Putamen (tissue), 1 donor: ENCODE measurements around the gene LY86.

Source experiments
- DNase-seq: peaks from one replicate; pipeline ENCODE4 v3.0.0-alpha.2; 2016; ENCODE audit warnings: low spot score

LY86 gene

GRCh38 chr6:6682225-6682624 is 93.7 kb downstream of the LY86 start:
- DNase-seq = no peak

GRCh38 chr6:6683969-6684833 is 95.7 kb downstream of the LY86 start:
- no peak for DNase-seq

GRCh38 chr6:6685249-6686040 is 96.9 kb downstream of the LY86 start:
- no peak for DNase-seq

- no peak for DNase-seq
Observed at GRCh38 chr6:6686176-6686575, 97.7 kb downstream of the LY86 start.

- no peak for DNase-seq
Observed at GRCh38 chr6:6686748-6687601, 98.5 kb downstream of the LY86 start.

GRCh38 chr6:6688283-6688682 is 99.8 kb downstream of the LY86 start:
- DNase-seq = no peak

GRCh38 chr6:6688951-6689350 is 100.4 kb downstream of the LY86 start:
- no peak for DNase-seq

- DNase-seq = no peak
Observed at GRCh38 chr6:6689400-6690143, 101.1 kb downstream of the LY86 start.

GRCh38 chr6:6690144-6690483 is 101.6 kb downstream of the LY86 start:
- DNase-seq = no peak

- DNase-seq = no peak
Observed at GRCh38 chr6:6694368-6694780, 105.9 kb downstream of the LY86 start.

GRCh38 chr6:6694825-6695624 is 106.5 kb downstream of the LY86 start:
- no peak for DNase-seq

GRCh38 chr6:6695625-6696276 is 107.2 kb downstream of the LY86 start:
- no peak for DNase-seq

- no peak for DNase-seq
Observed at GRCh38 chr6:6696867-6697531, 108.5 kb downstream of the LY86 start.

- no peak for DNase-seq
Observed at GRCh38 chr6:6697620-6698019, 109.1 kb downstream of the LY86 start.

GRCh38 chr6:6699741-6700367 is 111.3 kb downstream of the LY86 start:
- no peak for DNase-seq

- no peak for DNase-seq
Observed at GRCh38 chr6:6700407-6701270, 112.1 kb downstream of the LY86 start.

GRCh38 chr6:6701864-6702263 is 113.3 kb downstream of the LY86 start:
- no peak for DNase-seq

- no peak for DNase-seq
Observed at GRCh38 chr6:6703699-6704098, 115.2 kb downstream of the LY86 start.
